GM19468 (cell line): ENCODE data around the gene ESYT1.

Source experiments
- ATAC-seq: cut with Tn5 transposase; IDR thresholded peaks from one replicate; pipeline ENCODE4 v1.9.1; 2021; ENCODE audit warnings: mild to moderate bottlenecking, moderate library complexity, moderate number of reproducible peaks; ENCODE audit not compliant: unreplicated experiment; ENCODE audit errors: extremely low read depth

The ESYT1 gene

GRCh38 chr12:56172839-56173238 lies 44.8 kb downstream of the ESYT1 start:
- ATAC-seq: no peak

GRCh38 chr12:56178347-56178746 lies 50.3 kb downstream of the ESYT1 start:
- ATAC-seq: no peak

- ATAC-seq: no peak
Observed at GRCh38 chr12:56186957-56187356, 58.9 kb downstream of the ESYT1 start.

GRCh38 chr12:56188131-56188777 lies 60.2 kb downstream of the ESYT1 start:
- no peak for ATAC-seq

- no peak for ATAC-seq
Observed at GRCh38 chr12:56188778-56189098, 60.7 kb downstream of the ESYT1 start.

GRCh38 chr12:56189099-56189917 lies 61.2 kb downstream of the ESYT1 start, which contains the start of gene SMARCC2:
SMARCC2 (minus strand) TSS chr12:56189483; CDS start chr12:56189461, 22 bp downstream.
- ATAC-seq: no peak

- ATAC-seq: no peak
Observed at GRCh38 chr12:56189918-56190694, 62.0 kb downstream of the ESYT1 start.

- ATAC-seq: no peak
Observed at GRCh38 chr12:56190695-56191155, 62.7 kb downstream of the ESYT1 start.

GRCh38 chr12:56192582-56192981 lies 64.5 kb downstream of the ESYT1 start:
- no peak for ATAC-seq

GRCh38 chr12:56193025-56193578 lies 65.0 kb downstream of the ESYT1 start:
- no peak for ATAC-seq
